H9 (cell line): Measurements from ENCODE around the gene TOMM22. TPM values are rescaled to one million over a fixed set of nuclear protein-coding genes. Genes with fewer than 3 reads are reported as not detected.
A peak's percentile ranks its signal among the peaks of the same experiment; 100 is the strongest.

Experiments used
- DNase-seq: peaks from one replicate; pipeline ENCODE4 v3.0.0-alpha.2; 2017
- H2AFZ ChIP-seq: one replicate; pipeline ENCODE4 v1.6.1; 2013; ENCODE audit warnings: mild to moderate bottlenecking, low read length, control low read depth, moderate library complexity
- H2AK5ac ChIP-seq: 2 replicates; pipeline ENCODE4 v1.6.1; 2013; ENCODE audit warnings: low read length, control low read depth, mixed read lengths; ENCODE audit not compliant: insufficient read length
- H2BK120ac ChIP-seq: one replicate; pipeline ENCODE4 v1.6.1; 2013; ENCODE audit warnings: low read depth, mild to moderate bottlenecking, low read length, control low read depth, inconsistent platforms; ENCODE audit not compliant: poor library complexity, severe bottlenecking
- H2BK12ac ChIP-seq: 2 replicates; pipeline ENCODE4 v1.6.1; 2013; ENCODE audit warnings: low read length, control low read depth, mixed read lengths, low read depth; ENCODE audit not compliant: insufficient read length
- H2BK15ac ChIP-seq: 2 replicates; pipeline ENCODE4 v1.6.1; 2013; ENCODE audit warnings: low read depth, low read length, control low read depth
- H2BK20ac ChIP-seq: one replicate; pipeline ENCODE4 v1.6.1; 2013; ENCODE audit warnings: low read depth, mild to moderate bottlenecking, low read length, control low read depth, inconsistent platforms; ENCODE audit not compliant: poor library complexity, severe bottlenecking
- H2BK5ac ChIP-seq: 2 replicates; pipeline ENCODE4 v1.6.1; 2013; ENCODE audit warnings: low read length, control low read depth, mixed read lengths; ENCODE audit not compliant: insufficient read length
- H3K14ac ChIP-seq: 2 replicates; pipeline ENCODE4 v1.6.1; 2013; ENCODE audit warnings: low read length, control low read depth; ENCODE audit not compliant: insufficient read depth
- H3K18ac ChIP-seq: 2 replicates; pipeline ENCODE4 v1.6.1; 2013; ENCODE audit warnings: low read depth, mild to moderate bottlenecking, mixed read lengths, low read length, control low read depth; ENCODE audit not compliant: insufficient read length
- H3K23ac ChIP-seq: 2 replicates; pipeline ENCODE4 v1.6.1; 2013; ENCODE audit warnings: low read length, control low read depth, mixed read lengths, low read depth; ENCODE audit not compliant: insufficient read length
- H3K23me2 ChIP-seq: 2 replicates; pipeline ENCODE4 v1.6.1; 2013; ENCODE audit warnings: low read depth, mild to moderate bottlenecking, mixed read lengths, low read length, control low read depth; ENCODE audit not compliant: insufficient read length, poor library complexity, severe bottlenecking
- H3K27ac ChIP-seq: 2 replicates; pipeline ENCODE4 v1.5.1; 2013; ENCODE audit warnings: low read length, control low read depth, mixed read lengths, low read depth; ENCODE audit not compliant: insufficient read length
- H3K27me3 ChIP-seq: 2 replicates; pipeline ENCODE4 v1.6.1; 2013; ENCODE audit warnings: low read length, control low read depth, inconsistent platforms; ENCODE audit not compliant: insufficient read depth
- H3K4ac ChIP-seq: 2 replicates; pipeline ENCODE4 v1.6.1; 2013; ENCODE audit warnings: low read depth, mild to moderate bottlenecking, control low read depth, inconsistent platforms, low read length, moderate library complexity
- H3K4me1 ChIP-seq: 2 replicates; pipeline ENCODE4 v1.6.1; 2013; ENCODE audit warnings: low read length, control low read depth, inconsistent platforms; ENCODE audit not compliant: insufficient read depth
- H3K4me2 ChIP-seq: 2 replicates; pipeline ENCODE4 v1.6.1; 2013; ENCODE audit warnings: low read length, control low read depth, mixed read lengths; ENCODE audit not compliant: insufficient read length, insufficient read depth
- H3K56ac ChIP-seq: 2 replicates; pipeline ENCODE4 v1.6.1; 2013; ENCODE audit warnings: low read depth, mild to moderate bottlenecking, mixed read lengths, low read length, control low read depth; ENCODE audit not compliant: insufficient read length
- H3K79me1 ChIP-seq: 2 replicates; pipeline ENCODE4 v1.6.1; 2013; ENCODE audit warnings: low read depth, mild to moderate bottlenecking, moderate library complexity, low read length, control low read depth, inconsistent platforms; ENCODE audit not compliant: insufficient read depth, poor library complexity, severe bottlenecking
- H3K79me2 ChIP-seq: 2 replicates; pipeline ENCODE4 v1.6.1; 2013; ENCODE audit warnings: low read length, control low read depth, inconsistent platforms; ENCODE audit not compliant: insufficient read depth
- H3K9ac ChIP-seq: 2 replicates; pipeline ENCODE4 v1.6.1; 2013; ENCODE audit warnings: low read length, control low read depth, mixed read lengths; ENCODE audit not compliant: insufficient read length; ENCODE audit errors: extremely low read depth
- H3K9me3 ChIP-seq: one replicate; pipeline ENCODE4 v1.6.1; 2013; ENCODE audit warnings: low read depth, low read length, inconsistent platforms; ENCODE audit not compliant: control insufficient read depth
- H3T11ph ChIP-seq: one replicate; pipeline ENCODE4 v1.6.1; 2013; ENCODE audit warnings: mild to moderate bottlenecking, low read length, control low read depth, inconsistent platforms
- H4K20me1 ChIP-seq: one replicate; pipeline ENCODE4 v1.6.1; 2013; ENCODE audit not compliant: control insufficient read depth, insufficient read length, insufficient read depth
- H4K5ac ChIP-seq: 2 replicates; pipeline ENCODE4 v1.6.1; 2013; ENCODE audit warnings: low read depth, mild to moderate bottlenecking, mixed read lengths, low read length, control low read depth; ENCODE audit not compliant: insufficient read length
- H4K8ac ChIP-seq: replicated peaks from 2 replicates; pipeline ENCODE4 v1.6.1; 2013; ENCODE audit warnings: low read length, control low read depth, mixed read lengths, low read depth; ENCODE audit not compliant: insufficient read length
- H4K91ac ChIP-seq: 2 replicates; pipeline ENCODE4 v1.6.1; 2013; ENCODE audit warnings: low read depth, mild to moderate bottlenecking, moderate library complexity, mixed read lengths, low read length, control low read depth; ENCODE audit not compliant: insufficient read length
- H3K27ac Mint-ChIP-seq, 3 experiments: 2 replicates in 2 of 3; 3 replicates in 1 of 3; pipeline ENCODE4 v1.8.0; 2020 to 2021; ENCODE audit warnings: mixed read lengths in 3 of 3, mild to moderate bottlenecking in 1 of 3, moderate library complexity in 1 of 3
- H3K27me3 Mint-ChIP-seq: 2 replicates; pipeline ENCODE4 v1.8.0; 2021; ENCODE audit warnings: low read depth, mild to moderate bottlenecking, moderate library complexity, mixed read lengths
- H3K36me3 Mint-ChIP-seq, 3 experiments: 2 replicates in 2 of 3; 3 replicates in 1 of 3; pipeline ENCODE4 v1.8.0; 2020 to 2021; ENCODE audit warnings: low read depth in 3 of 3, mixed read lengths in 3 of 3; ENCODE audit not compliant: insufficient read depth in 1 of 3
- H3K4me1 Mint-ChIP-seq, 2 experiments: 2 replicates each; pipeline ENCODE4 v1.8.0; 2020; ENCODE audit warnings: mixed read lengths in 2 of 2
- H3K4me3 Mint-ChIP-seq, 2 experiments: 2 replicates in 1 of 2; 3 replicates in 1 of 2; pipeline ENCODE4 v1.8.0; 2020 to 2021; ENCODE audit warnings: mild to moderate bottlenecking in 2 of 2, mixed read lengths in 2 of 2, moderate library complexity in 1 of 2
- H3K9me3 Mint-ChIP-seq, 2 experiments: 2 replicates in 1 of 2; 3 replicates in 1 of 2; pipeline ENCODE4 v1.8.0; 2020; ENCODE audit warnings: mild to moderate bottlenecking in 2 of 2, mixed read lengths in 2 of 2, moderate library complexity in 1 of 2
- CTCF ChIP-seq: fragments of 200-600 bp; sonication (generic); conservative IDR thresholded peaks from 3 replicates; pipeline ENCODE4 v1.8.0; 2021; ENCODE audit warnings: antibody characterized with exemption, mild to moderate bottlenecking
- WGBS: extraction: QIAGEN DNeasy Blood & Tissue Kit; methylation state at CpG from one replicate; pipeline ENCODE4 v1.1.7; 2013; ENCODE audit warnings: missing lambda C conversion rate, low lambda C conversion rate, mixed read lengths; ENCODE audit not compliant: insufficient read length; ENCODE audit errors: extremely low coverage; 5-methylcytosine and 5-hydroxymethylcytosine counted together
- total RNA-seq: library from RNA; stranded (reverse); gene quantifications from 2 replicates; pipeline ENCODE4 v1.2.1, GENCODE V29; 2021

Gene TOMM22
- total RNA-seq, 1 experiment from 2014 or later: 128 TPM

GRCh38 chr22:38727123-38727522 is 45.4 kb downstream of the TOMM22 start:
- no peaks in the 10 kb centered on the region for H3K27me3 ChIP-seq
- no peak overlapping the region for H3K9ac ChIP-seq
- no peaks in the 10 kb centered on the region for H3K9me3 ChIP-seq
- no peak overlapping the region for H3K4ac ChIP-seq
- peak overlapping the region in 1 of 3 experiments; percentile 85; a peak in 1 of 7 replicates for H3K27ac Mint-ChIP-seq
- H3K4me2 ChIP-seq: no peak overlapping the region
- H4K8ac ChIP-seq: no peak overlapping the region
- no peak overlapping the region for H2BK20ac ChIP-seq
- no peaks in the 10 kb centered on the region for H3K4me1 ChIP-seq
- no peak overlapping the region for H3T11ph ChIP-seq
- no peak for DNase-seq
- H2BK5ac ChIP-seq: no peak overlapping the region
- TF ChIP-seq CTCF: no peak
- no peak overlapping the region for H2BK15ac ChIP-seq
- no peak overlapping the region for H4K5ac ChIP-seq
- no peak overlapping the region for H2AK5ac ChIP-seq
- no peak overlapping the region for H3K56ac ChIP-seq
- no peak overlapping the region for H4K91ac ChIP-seq
- WGBS: no CpG with 5 or more reads among the region's 12 CpGs
- no peak overlapping the region for H3K4me3 Mint-ChIP-seq
- H3K79me1 ChIP-seq: no peaks in the 10 kb centered on the region
- no peak overlapping the region for H3K14ac ChIP-seq
- H2BK12ac ChIP-seq: no peak overlapping the region
- H3K27ac ChIP-seq: no peak overlapping the region
- H3K23ac ChIP-seq: no peak overlapping the region
- H3K27me3 Mint-ChIP-seq: no peaks in the 10 kb centered on the region
- H2BK120ac ChIP-seq: no peak overlapping the region
- no peaks in the 10 kb centered on the region for H3K79me2 ChIP-seq
- H3K9me3 Mint-ChIP-seq: no peaks in the 10 kb centered on the region
- peaks cover 50 to 98% (median 92%) of the 10 kb centered on the region in 3 experiments; a peak in 6 of 7 replicates for H3K36me3 Mint-ChIP-seq
- no peak overlapping the region for H3K18ac ChIP-seq
- no peaks in the 10 kb centered on the region for H4K20me1 ChIP-seq
- no peaks in the 10 kb centered on the region for H3K4me1 Mint-ChIP-seq
- H2AFZ ChIP-seq: no peak overlapping the region
- H3K23me2 ChIP-seq: no peaks in the 10 kb centered on the region
